Measurements from ENCODE around the gene GLYR1. TPM values are rescaled to one million over a fixed set of nuclear protein-coding genes. Genes with fewer than 3 reads are reported as not detected.
"Not testable (repeated sequence)": the region's sequence is repeated elsewhere in the genome, so short reads cannot be mapped to it uniquely, and the experiment has no call there.

GLYR1 gene
- total RNA-seq = 46.5 and 49.5 TPM in 2 replicates
- polyA plus RNA-seq = 47.2 and 56.9 TPM in 2 replicates

GRCh38 chr16:4846901-4847773 is at the start of gene GLYR1, which contains the start of gene UBN1:
Gene GLYR1, minus strand, starts transcription at chr16:4847288. Its CDS starts 23 bp downstream, at chr16:4847265.
Gene UBN1, plus strand, starts transcription at chr16:4847481. Its CDS starts 5,437 bp downstream, at chr16:4852918.
- Histone ChIP-seq H3K27ac (peak within 1 kb of the TSS; percentile 93), H3K36me3 (replicated peaks; ENCODE audit: insufficient read depth, low read depth) (no peaks in the 10 kb centered on the region), H3K27me3 (no peaks in the 10 kb centered on the region), H3K4me2 (peak within 1 kb of the TSS; percentile 96), H3K4me3 (peak within 1 kb of the TSS; percentile 69), H2AFZ (peak within 1 kb of the TSS; percentile 59), H3K9me2 (replicated peaks; ENCODE audit: insufficient read depth) (no peaks in the 10 kb centered on the region), H3K79me2 (peaks cover 92% of the 10 kb centered on the region), H3K4me1 (ENCODE audit: insufficient read depth) (peaks cover 31% of the 10 kb centered on the region), H4K20me1 (ENCODE audit: insufficient read depth, poor library complexity, severe bottlenecking) (peaks cover 45% of the 10 kb centered on the region), H3K9me3 (ENCODE audit: low read depth) (no peaks in the 10 kb centered on the region)
- TF ChIP-seq EZH2 (IDR thresholded peaks at IDR 0.05; ENCODE audit: borderline replicate concordance) = no peak
- TF ChIP-seq EZH2phosphoT487 (IDR thresholded peaks at IDR 0.05; ENCODE audit: low read depth, severe bottlenecking, unreplicated experiment) = no peak
- TF ChIP-seq, protein P1, sequence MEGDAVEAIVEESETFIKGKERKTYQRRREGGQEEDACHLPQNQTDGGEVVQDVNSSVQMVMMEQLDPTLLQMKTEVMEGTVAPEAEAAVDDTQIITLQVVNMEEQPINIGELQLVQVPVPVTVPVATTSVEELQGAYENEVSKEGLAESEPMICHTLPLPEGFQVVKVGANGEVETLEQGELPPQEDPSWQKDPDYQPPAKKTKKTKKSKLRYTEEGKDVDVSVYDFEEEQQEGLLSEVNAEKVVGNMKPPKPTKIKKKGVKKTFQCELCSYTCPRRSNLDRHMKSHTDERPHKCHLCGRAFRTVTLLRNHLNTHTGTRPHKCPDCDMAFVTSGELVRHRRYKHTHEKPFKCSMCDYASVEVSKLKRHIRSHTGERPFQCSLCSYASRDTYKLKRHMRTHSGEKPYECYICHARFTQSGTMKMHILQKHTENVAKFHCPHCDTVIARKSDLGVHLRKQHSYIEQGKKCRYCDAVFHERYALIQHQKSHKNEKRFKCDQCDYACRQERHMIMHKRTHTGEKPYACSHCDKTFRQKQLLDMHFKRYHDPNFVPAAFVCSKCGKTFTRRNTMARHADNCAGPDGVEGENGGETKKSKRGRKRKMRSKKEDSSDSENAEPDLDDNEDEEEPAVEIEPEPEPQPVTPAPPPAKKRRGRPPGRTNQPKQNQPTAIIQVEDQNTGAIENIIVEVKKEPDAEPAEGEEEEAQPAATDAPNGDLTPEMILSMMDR (IDR thresholded peaks at IDR 0.05; ENCODE audit: poor library complexity) = no peak
- 1% methylated on average over 81 of the region's 126 CpGs for WGBS (ENCODE audit: low lambda C conversion rate, missing lambda C conversion rate)
- DNase-seq (ENCODE audit: low spot score) = peak; percentile 100

DNA sequence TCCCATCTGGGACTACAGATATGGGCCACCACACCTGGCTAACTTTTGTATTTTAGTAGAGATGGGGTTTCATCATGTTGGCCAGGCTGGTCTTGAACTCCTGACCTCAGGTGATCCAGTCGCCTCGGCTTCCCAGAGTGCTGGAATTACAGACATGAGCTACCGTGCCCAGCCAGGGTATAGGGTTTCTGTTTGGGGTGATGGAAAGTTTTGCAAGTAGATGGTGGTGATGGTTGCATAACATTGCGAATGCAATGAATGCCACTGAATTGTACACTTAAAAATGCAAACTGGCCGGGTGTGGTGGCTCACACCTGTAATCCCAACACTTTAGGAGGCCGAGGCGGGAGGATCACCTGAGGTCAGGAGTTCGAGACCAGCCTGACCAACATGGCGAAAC is 49.7 kb upstream of the GLYR1 start:
- not testable (repeated sequence) for H3K9me3 ChIP-seq (ENCODE audit: low read depth); H3K79me2 ChIP-seq; H3K27ac ChIP-seq; H3K4me2 ChIP-seq; H3K36me3 ChIP-seq (replicated peaks; ENCODE audit: insufficient read depth, low read depth); H3K4me3 ChIP-seq; H3K27me3 ChIP-seq; H4K20me1 ChIP-seq (ENCODE audit: insufficient read depth, poor library complexity, severe bottlenecking); H3K9me2 ChIP-seq (replicated peaks; ENCODE audit: insufficient read depth); H2AFZ ChIP-seq; DNase-seq (ENCODE audit: low spot score)
- WGBS (ENCODE audit: low lambda C conversion rate, missing lambda C conversion rate) = 98% methylated on average over 9 of the region's 9 CpGs
- peaks cover 12% of the 10 kb centered on the region for H3K4me1 ChIP-seq (ENCODE audit: insufficient read depth)

DNA sequence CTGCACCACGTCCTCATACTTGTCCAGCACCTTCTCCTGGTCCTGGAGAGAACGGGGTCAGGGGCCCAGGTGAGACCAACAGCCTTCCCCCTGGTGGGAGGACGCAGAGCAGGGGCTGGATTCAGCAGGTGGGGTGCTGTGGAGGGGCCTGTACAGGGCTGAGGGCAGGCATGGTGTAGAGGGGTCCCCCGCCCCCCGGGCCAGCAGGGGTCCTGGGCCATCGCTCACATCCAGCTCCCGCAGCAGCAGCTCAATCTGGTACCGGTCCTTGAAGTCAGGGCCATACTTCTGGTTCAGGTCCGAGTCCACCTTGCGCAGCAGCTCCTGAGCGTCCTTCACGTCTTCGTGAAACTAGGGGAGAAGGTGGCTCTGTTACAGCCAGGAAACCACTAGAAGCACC is 48.3 kb upstream of the GLYR1 start:
- Histone ChIP-seq H3K27me3 (no peaks in the 10 kb centered on the region), H4K20me1 (ENCODE audit: insufficient read depth, poor library complexity, severe bottlenecking) (no peaks in the 10 kb centered on the region), H3K79me2 (no peaks in the 10 kb centered on the region), H3K4me2 (no peak overlapping the region), H2AFZ (no peak overlapping the region), H3K36me3 (replicated peaks; ENCODE audit: insufficient read depth, low read depth) (no peaks in the 10 kb centered on the region), H3K9me2 (replicated peaks; ENCODE audit: insufficient read depth) (no peaks in the 10 kb centered on the region), H3K4me1 (ENCODE audit: insufficient read depth) (peaks cover 13% of the 10 kb centered on the region), H3K9me3 (ENCODE audit: low read depth) (no peaks in the 10 kb centered on the region), H3K4me3 (no peak overlapping the region), H3K27ac (no peak overlapping the region)
- TF ChIP-seq, protein P1 (IDR thresholded peaks at IDR 0.05; ENCODE audit: poor library complexity) = no peak
- TF ChIP-seq EZH2phosphoT487 (IDR thresholded peaks at IDR 0.05; ENCODE audit: low read depth, severe bottlenecking, unreplicated experiment) (no peak), EZH2 (IDR thresholded peaks at IDR 0.05; ENCODE audit: borderline replicate concordance) (no peak)
- no peak for DNase-seq (ENCODE audit: low spot score)
- WGBS (ENCODE audit: low lambda C conversion rate, missing lambda C conversion rate) = 96% methylated on average over 13 of the region's 13 CpGs
